Measurements from ENCODE around the gene RBM47.
"Not testable (repeated sequence)": the region's sequence is repeated elsewhere in the genome, so short reads cannot be mapped to it uniquely, and the experiment has no call there.

The RBM47 gene

GRCh38 chr4:40441430-40441829, 188.2 kb downstream of the RBM47 start:
- DNase-seq (ENCODE audit: low read depth), result no peak

- DNase-seq (ENCODE audit: low read depth), result no peak
Observed at GRCh38 chr4:40439519-40439918, 190.1 kb downstream of the RBM47 start.

- DNase-seq (ENCODE audit: low read depth), result no peak
Observed at GRCh38 chr4:40438384-40439026, 191.2 kb downstream of the RBM47 start.

GRCh38 chr4:40437741-40438383, 191.8 kb downstream of the RBM47 start:
- no peak for DNase-seq (ENCODE audit: low read depth)

GRCh38 chr4:40435306-40435705, 194.4 kb downstream of the RBM47 start:
- DNase-seq (ENCODE audit: low read depth), result not testable (repeated sequence)

GRCh38 chr4:40434126-40434687, 195.5 kb downstream of the RBM47 start:
- no peak for DNase-seq (ENCODE audit: low read depth)

GRCh38 chr4:40432504-40432903, 197.2 kb downstream of the RBM47 start:
- no peak for DNase-seq (ENCODE audit: low read depth)

- not testable (repeated sequence) for DNase-seq (ENCODE audit: low read depth)
Observed at GRCh38 chr4:40427871-40428270, 201.8 kb downstream of the RBM47 start.

GRCh38 chr4:40427128-40427527, 202.5 kb downstream of the RBM47 start:
- no peak for DNase-seq (ENCODE audit: low read depth)

- DNase-seq (ENCODE audit: low read depth), result no peak
Observed at GRCh38 chr4:40425799-40426574, 203.7 kb downstream of the RBM47 start.

GRCh38 chr4:40423735-40424134, 205.9 kb downstream of the RBM47 start:
- DNase-seq (ENCODE audit: low read depth), result peak; percentile 30

GRCh38 chr4:40421839-40422708, 207.6 kb downstream of the RBM47 start:
- no peak for DNase-seq (ENCODE audit: low read depth)

GRCh38 chr4:40419231-40419912, 210.3 kb downstream of the RBM47 start:
- no peak for DNase-seq (ENCODE audit: low read depth)

GRCh38 chr4:40418430-40419230, 211.0 kb downstream of the RBM47 start:
- DNase-seq (ENCODE audit: low read depth), result no peak

- no peak for DNase-seq (ENCODE audit: low read depth)
Observed at GRCh38 chr4:40417941-40418340, 211.7 kb downstream of the RBM47 start.

- no peak for DNase-seq (ENCODE audit: low read depth)
Observed at GRCh38 chr4:40414673-40415072, 215.0 kb downstream of the RBM47 start.

- no peak for DNase-seq (ENCODE audit: low read depth)
Observed at GRCh38 chr4:40412866-40413795, 216.5 kb downstream of the RBM47 start.

GRCh38 chr4:40412388-40412787, 217.3 kb downstream of the RBM47 start:
- DNase-seq (ENCODE audit: low read depth), result no peak

GRCh38 chr4:40409835-40410234, 219.8 kb downstream of the RBM47 start:
- no peak for DNase-seq (ENCODE audit: low read depth)
